ENCODE results near the gene DLGAP1.

DLGAP1 gene

GRCh38 chr18:3789525-3789924 is 665.6 kb downstream of the DLGAP1 start:
- Histone ChIP-seq H3K9me3 (ENCODE audit: control insufficient read depth in 1 of 2, low read length in 2 of 2) (peaks cover 0 to 6% of the 10 kb centered on the region in 2 donors), H3K27ac (ENCODE audit: low read length) (no peak overlapping the region), H3K4me3 (ENCODE audit: low read depth in 1 of 2, low read length in 2 of 2) (no peak overlapping the region), H3K36me3 (ENCODE audit: control insufficient read depth in 1 of 2, insufficient read depth in 2 of 2, low read length in 2 of 2) (no peaks in the 10 kb centered on the region), H3K27me3 (ENCODE audit: low read depth, low read length) (no peaks in the 10 kb centered on the region), H3K4me1 (ENCODE audit: control insufficient read depth in 1 of 2, insufficient read depth in 2 of 2, low read length in 2 of 2) (no peaks in the 10 kb centered on the region)

GRCh38 chr18:3784949-3785348 is 670.2 kb downstream of the DLGAP1 start:
- Histone ChIP-seq H3K27ac (ENCODE audit: low read length) (no peak overlapping the region), H3K27me3 (ENCODE audit: low read depth, low read length) (no peaks in the 10 kb centered on the region), H3K36me3 (ENCODE audit: control insufficient read depth in 1 of 2, insufficient read depth in 2 of 2, low read length in 2 of 2) (no peaks in the 10 kb centered on the region), H3K4me3 (ENCODE audit: low read depth in 1 of 2, low read length in 2 of 2) (no peak overlapping the region), H3K4me1 (ENCODE audit: control insufficient read depth in 1 of 2, insufficient read depth in 2 of 2, low read length in 2 of 2) (no peaks in the 10 kb centered on the region), H3K9me3 (ENCODE audit: control insufficient read depth in 1 of 2, low read length in 2 of 2) (peaks cover 0 to 6% of the 10 kb centered on the region in 2 donors)

DNA sequence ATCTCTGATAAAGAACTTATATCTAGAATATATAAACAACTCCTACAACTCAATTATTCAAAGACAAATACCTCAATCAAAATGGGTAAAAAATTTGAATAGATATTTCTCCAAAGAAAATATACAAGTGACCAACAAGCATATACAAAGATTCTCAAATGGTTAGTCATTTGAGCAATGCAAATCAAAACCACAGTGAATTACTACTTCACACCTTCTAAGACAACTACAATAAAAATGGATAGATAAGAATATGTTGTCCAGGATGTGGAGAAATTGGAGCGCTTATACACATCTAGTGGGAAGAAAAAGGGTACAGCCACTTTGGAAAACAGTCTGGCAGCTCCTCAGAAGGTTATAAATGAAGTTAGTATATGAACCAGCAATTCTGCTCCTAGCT is 672.2 kb downstream of the DLGAP1 start:
- Histone ChIP-seq H3K4me3 (ENCODE audit: low read depth in 1 of 2, low read length in 2 of 2) (no peak overlapping the region), H3K27me3 (ENCODE audit: low read depth, low read length) (no peaks in the 10 kb centered on the region), H3K9me3 (ENCODE audit: control insufficient read depth in 1 of 2, low read length in 2 of 2) (peaks cover 0 to 6% of the 10 kb centered on the region in 2 donors), H3K36me3 (ENCODE audit: control insufficient read depth in 1 of 2, insufficient read depth in 2 of 2, low read length in 2 of 2) (no peaks in the 10 kb centered on the region), H3K4me1 (ENCODE audit: control insufficient read depth in 1 of 2, insufficient read depth in 2 of 2, low read length in 2 of 2) (no peaks in the 10 kb centered on the region), H3K27ac (ENCODE audit: low read length) (no peak overlapping the region)

GRCh38 chr18:3777719-3778118 is 677.4 kb downstream of the DLGAP1 start:
- Histone ChIP-seq H3K4me3 (ENCODE audit: low read depth in 1 of 2, low read length in 2 of 2) (no peak overlapping the region), H3K36me3 (ENCODE audit: control insufficient read depth in 1 of 2, insufficient read depth in 2 of 2, low read length in 2 of 2) (no peaks in the 10 kb centered on the region), H3K4me1 (ENCODE audit: control insufficient read depth in 1 of 2, insufficient read depth in 2 of 2, low read length in 2 of 2) (no peaks in the 10 kb centered on the region), H3K27me3 (ENCODE audit: low read depth, low read length) (no peaks in the 10 kb centered on the region), H3K27ac (ENCODE audit: low read length) (no peak overlapping the region), H3K9me3 (ENCODE audit: control insufficient read depth in 1 of 2, low read length in 2 of 2) (no peaks in the 10 kb centered on the region)

- Histone ChIP-seq H3K9me3 (ENCODE audit: control insufficient read depth in 1 of 2, low read length in 2 of 2) (no peaks in the 10 kb centered on the region), H3K27me3 (ENCODE audit: low read depth, low read length) (no peaks in the 10 kb centered on the region), H3K27ac (ENCODE audit: low read length) (no peak overlapping the region), H3K36me3 (ENCODE audit: control insufficient read depth in 1 of 2, insufficient read depth in 2 of 2, low read length in 2 of 2) (no peaks in the 10 kb centered on the region), H3K4me3 (ENCODE audit: low read depth in 1 of 2, low read length in 2 of 2) (no peak overlapping the region), H3K4me1 (ENCODE audit: control insufficient read depth in 1 of 2, insufficient read depth in 2 of 2, low read length in 2 of 2) (no peaks in the 10 kb centered on the region)
Observed at GRCh38 chr18:3777122-3777521, 678.0 kb downstream of the DLGAP1 start.

GRCh38 chr18:3775996-3776395 is 679.1 kb downstream of the DLGAP1 start:
- Histone ChIP-seq H3K27ac (ENCODE audit: low read length) (no peak overlapping the region), H3K9me3 (ENCODE audit: control insufficient read depth in 1 of 2, low read length in 2 of 2) (no peaks in the 10 kb centered on the region), H3K27me3 (ENCODE audit: low read depth, low read length) (no peaks in the 10 kb centered on the region), H3K36me3 (ENCODE audit: control insufficient read depth in 1 of 2, insufficient read depth in 2 of 2, low read length in 2 of 2) (no peaks in the 10 kb centered on the region), H3K4me1 (ENCODE audit: control insufficient read depth in 1 of 2, insufficient read depth in 2 of 2, low read length in 2 of 2) (no peaks in the 10 kb centered on the region), H3K4me3 (ENCODE audit: low read depth in 1 of 2, low read length in 2 of 2) (no peak overlapping the region)

DNA sequence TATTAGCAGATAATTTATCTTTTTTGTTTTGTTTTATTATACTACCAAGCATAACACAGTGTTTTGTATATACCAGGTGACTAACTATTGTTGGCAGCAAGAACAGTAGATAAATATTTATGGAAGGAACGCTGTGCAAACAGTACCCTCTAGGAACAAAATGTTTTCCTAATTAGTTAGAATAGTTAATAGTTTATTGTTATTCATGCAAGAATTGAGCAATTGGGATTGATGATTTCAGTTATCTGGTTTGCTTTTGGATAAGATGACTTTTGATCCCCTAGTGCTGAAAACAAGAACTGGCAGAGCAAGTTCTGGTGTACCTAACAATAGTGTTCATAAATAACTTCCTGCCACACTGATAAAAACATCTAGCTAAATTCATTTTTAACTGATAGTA is 681.8 kb downstream of the DLGAP1 start:
- Histone ChIP-seq H3K4me3 (ENCODE audit: low read depth in 1 of 2, low read length in 2 of 2) (no peak overlapping the region), H3K27ac (ENCODE audit: low read length) (no peak overlapping the region), H3K9me3 (ENCODE audit: control insufficient read depth in 1 of 2, low read length in 2 of 2) (no peaks in the 10 kb centered on the region), H3K4me1 (ENCODE audit: control insufficient read depth in 1 of 2, insufficient read depth in 2 of 2, low read length in 2 of 2) (no peaks in the 10 kb centered on the region), H3K27me3 (ENCODE audit: low read depth, low read length) (no peaks in the 10 kb centered on the region), H3K36me3 (ENCODE audit: control insufficient read depth in 1 of 2, insufficient read depth in 2 of 2, low read length in 2 of 2) (no peaks in the 10 kb centered on the region)

GRCh38 chr18:3771121-3771971 is 683.8 kb downstream of the DLGAP1 start:
- Histone ChIP-seq H3K27ac (ENCODE audit: low read length) (peak overlapping the region; percentile 64), H3K4me1 (ENCODE audit: control insufficient read depth in 1 of 2, insufficient read depth in 2 of 2, low read length in 2 of 2) (no peaks in the 10 kb centered on the region), H3K36me3 (ENCODE audit: control insufficient read depth in 1 of 2, insufficient read depth in 2 of 2, low read length in 2 of 2) (no peaks in the 10 kb centered on the region), H3K9me3 (ENCODE audit: control insufficient read depth in 1 of 2, low read length in 2 of 2) (peaks cover 0 to under 1% of the 10 kb centered on the region in 2 donors), H3K27me3 (ENCODE audit: low read depth, low read length) (no peaks in the 10 kb centered on the region), H3K4me3 (ENCODE audit: low read depth in 1 of 2, low read length in 2 of 2) (peak overlapping the region; percentile 47)

DNA sequence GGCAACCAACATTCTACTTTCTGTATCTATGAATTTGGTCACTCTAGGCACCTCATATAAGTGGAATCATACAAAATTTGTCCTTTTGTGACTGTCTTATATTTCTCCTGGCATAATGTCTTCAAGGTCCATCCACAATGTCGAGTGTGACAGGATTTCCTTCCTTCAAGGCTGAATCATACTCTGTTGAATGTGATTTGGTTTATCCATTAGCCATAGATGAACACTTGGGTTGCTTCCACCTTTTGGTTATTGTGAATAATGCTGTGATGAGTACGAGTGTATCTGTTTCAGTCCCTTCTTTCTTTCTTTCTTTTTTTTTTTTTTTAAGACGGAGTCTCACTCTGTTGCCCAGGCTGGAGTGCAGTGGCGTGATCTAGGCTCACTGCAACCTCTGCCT is 693.8 kb downstream of the DLGAP1 start:
- H3K4me1 ChIP-seq (ENCODE audit: control insufficient read depth in 1 of 2, insufficient read depth in 2 of 2, low read length in 2 of 2): no peaks in the 10 kb centered on the region

GRCh38 chr18:3760741-3761140 is 694.4 kb downstream of the DLGAP1 start:
- no peak overlapping the region for H3K27ac ChIP-seq (ENCODE audit: low read length)
- no peaks in the 10 kb centered on the region for H3K4me1 ChIP-seq (ENCODE audit: control insufficient read depth in 1 of 2, insufficient read depth in 2 of 2, low read length in 2 of 2)
- no peaks in the 10 kb centered on the region for H3K36me3 ChIP-seq (ENCODE audit: control insufficient read depth in 1 of 2, insufficient read depth in 2 of 2, low read length in 2 of 2)
- H3K27me3 ChIP-seq (ENCODE audit: low read depth, low read length): no peaks in the 10 kb centered on the region
- H3K9me3 ChIP-seq (ENCODE audit: control insufficient read depth in 1 of 2, low read length in 2 of 2): peaks cover 1 to 7% of the 10 kb centered on the region in 2 donors
- no peak overlapping the region for H3K4me3 ChIP-seq (ENCODE audit: low read depth in 1 of 2, low read length in 2 of 2)

More for the DNA sequence above, 693.8 kb downstream of the DLGAP1 start:
- Histone ChIP-seq H3K27me3 (ENCODE audit: low read depth, low read length) (no peaks in the 10 kb centered on the region), H3K36me3 (ENCODE audit: control insufficient read depth in 1 of 2, insufficient read depth in 2 of 2, low read length in 2 of 2) (no peaks in the 10 kb centered on the region), H3K9me3 (ENCODE audit: control insufficient read depth in 1 of 2, low read length in 2 of 2) (peaks cover 6 to 7% of the 10 kb centered on the region in 2 donors), H3K4me3 (ENCODE audit: low read depth in 1 of 2, low read length in 2 of 2) (no peak overlapping the region), H3K27ac (ENCODE audit: low read length) (no peak overlapping the region)

GRCh38 chr18:3759099-3759498 is 696.0 kb downstream of the DLGAP1 start:
- H3K4me3 ChIP-seq (ENCODE audit: low read depth in 1 of 2, low read length in 2 of 2): no peak overlapping the region
- no peak overlapping the region for H3K27ac ChIP-seq (ENCODE audit: low read length)
- no peaks in the 10 kb centered on the region for H3K27me3 ChIP-seq (ENCODE audit: low read depth, low read length)

GRCh38 chr18:3758531-3758930 is 696.6 kb downstream of the DLGAP1 start:
- H3K9me3 ChIP-seq (ENCODE audit: control insufficient read depth in 1 of 2, low read length in 2 of 2): peaks cover 0 to 11% of the 10 kb centered on the region in 2 donors
- H3K4me1 ChIP-seq (ENCODE audit: control insufficient read depth in 1 of 2, insufficient read depth in 2 of 2, low read length in 2 of 2): no peaks in the 10 kb centered on the region

More at GRCh38 chr18:3759099-3759498, 696.0 kb downstream of the DLGAP1 start:
- H3K36me3 ChIP-seq (ENCODE audit: control insufficient read depth in 1 of 2, insufficient read depth in 2 of 2, low read length in 2 of 2): no peaks in the 10 kb centered on the region
- H3K4me1 ChIP-seq (ENCODE audit: control insufficient read depth in 1 of 2, insufficient read depth in 2 of 2, low read length in 2 of 2): no peaks in the 10 kb centered on the region
- H3K9me3 ChIP-seq (ENCODE audit: control insufficient read depth in 1 of 2, low read length in 2 of 2): peaks cover 0 to 11% of the 10 kb centered on the region in 2 donors

More at GRCh38 chr18:3758531-3758930, 696.6 kb downstream of the DLGAP1 start:
- Histone ChIP-seq H3K27ac (ENCODE audit: low read length) (no peak overlapping the region), H3K36me3 (ENCODE audit: control insufficient read depth in 1 of 2, insufficient read depth in 2 of 2, low read length in 2 of 2) (no peaks in the 10 kb centered on the region), H3K4me3 (ENCODE audit: low read depth in 1 of 2, low read length in 2 of 2) (no peak overlapping the region), H3K27me3 (ENCODE audit: low read depth, low read length) (no peaks in the 10 kb centered on the region)

All from muscle layer of duodenum (tissue), 2 donors.